PC-9 (cell line): ENCODE measurements around the gene OR51Q1. TPM values are rescaled to one million over a fixed set of nuclear protein-coding genes. Genes with fewer than 3 reads are reported as not detected.

ENCODE experiments used
- BruUV-seq: library from RNA; stranded (reverse); fragments of 400-500 nt; replicated peaks from 2 replicates; lab custom pipeline; 2021; lab: Mats Ljungman, UMichigan
- CTCF ChIA-PET: fragments of 300-600 bp; sonication (Branson Sonifier 250); formaldehyde crosslinking; loops from one replicate; lab custom pipeline; 2022; ENCODE audit warnings: antibody characterized with exemption; lab: Charles Lee
- POLR2A ChIA-PET: fragments of 300-600 bp; sonication (Branson Sonifier 250); formaldehyde crosslinking; loops from one replicate; lab custom pipeline; 2022; ENCODE audit warnings: antibody characterized with exemption; ENCODE audit not compliant: unreplicated experiment; lab: Charles Lee
- DNase-seq, 2 experiments: peaks; one replicate each; pipeline versions ENCODE4 v3.0.0 to v3.0.0-alpha.2; 2015 to 2022; ENCODE audit warnings: mixed read lengths in 1 of 2
- H2AFZ ChIP-seq: fragments of 200-600 bp; sonication (generic); 2 replicates; pipeline ENCODE4 v1.8.1; 2017; ENCODE audit warnings: antibody characterized with exemption
- H3F3A ChIP-seq: fragments of 200-600 bp; sonication (generic); 2 replicates; pipeline ENCODE4 v1.8.1; 2017; ENCODE audit warnings: antibody characterized with exemption, mild to moderate bottlenecking, low read depth; ENCODE audit not compliant: insufficient read depth
- H3K27ac ChIP-seq: fragments of 200-600 bp; sonication (generic); 2 replicates; pipeline ENCODE4 v1.6.1; 2016; ENCODE audit warnings: mixed run types
- H3K27me3 ChIP-seq: fragments of 200-600 bp; sonication (generic); 2 replicates; pipeline ENCODE4 v1.6.1; 2016; ENCODE audit warnings: low read depth, mixed run types; ENCODE audit not compliant: insufficient read depth
- H3K36me3 ChIP-seq: fragments of 200-600 bp; sonication (generic); 2 replicates; pipeline ENCODE4 v1.6.1; 2016; ENCODE audit warnings: low read depth, mixed run types
- H3K4me1 ChIP-seq: fragments of 200-600 bp; sonication (generic); replicated peaks from 2 replicates; pipeline ENCODE4 v1.6.1; 2016; ENCODE audit warnings: mixed run types; ENCODE audit not compliant: insufficient read depth
- H3K4me2 ChIP-seq: fragments of 200-600 bp; sonication (generic); 2 replicates; pipeline ENCODE4 v1.6.1; 2017; ENCODE audit warnings: mixed run types
- H3K4me3 ChIP-seq: fragments of 200-600 bp; sonication (generic); 2 replicates; pipeline ENCODE4 v1.6.1; 2016; ENCODE audit warnings: mixed run types
- H3K79me2 ChIP-seq: fragments of 200-600 bp; sonication (generic); 2 replicates; pipeline ENCODE4 v1.6.1; 2017; ENCODE audit warnings: low read depth, mixed run types
- H3K9me2 ChIP-seq: fragments of 200-600 bp; sonication (generic); 2 replicates; pipeline ENCODE4 v1.8.1; 2017; ENCODE audit warnings: mild to moderate bottlenecking; ENCODE audit not compliant: insufficient read depth
- H3K9me3 ChIP-seq: fragments of 200-600 bp; sonication (generic); 2 replicates; pipeline ENCODE4 v1.8.1; 2016; ENCODE audit warnings: low read depth; ENCODE audit not compliant: insufficient read depth
- H4K20me1 ChIP-seq: fragments of 200-600 bp; sonication (generic); 2 replicates; pipeline ENCODE4 v1.8.1; 2017; ENCODE audit not compliant: insufficient read depth
- EZH2 ChIP-seq: fragments of 200-600 bp; sonication (generic); IDR thresholded peaks from 2 replicates; pipeline ENCODE4 v1.8.0; 2017; ENCODE audit warnings: antibody characterized with exemption, low read depth
- intact Hi-C: fragments of 100-400 bp; cut with micrococcal nuclease; formaldehyde crosslinking; loops from one replicate; pipeline ENCODE4 v1.10.0; 2022; ENCODE audit not compliant: unreplicated experiment
- total RNA-seq: library from RNA; stranded (reverse); gene quantifications from 2 replicates; pipeline ENCODE4 v1.2.3, GENCODE V29; 2021
- TF ChIP-seq, protein P1 (sequence below): fragments of 200-600 bp; sonication (generic); conservative IDR thresholded peaks from 2 replicates; pipeline ENCODE4 v1.6.1; 2017; ENCODE audit warnings: mixed run types, antibody characterized with exemption, mild to moderate bottlenecking, moderate library complexity

OR51Q1 gene
- total RNA-seq, 1 experiment from 2014 or later = not detected

DNA sequence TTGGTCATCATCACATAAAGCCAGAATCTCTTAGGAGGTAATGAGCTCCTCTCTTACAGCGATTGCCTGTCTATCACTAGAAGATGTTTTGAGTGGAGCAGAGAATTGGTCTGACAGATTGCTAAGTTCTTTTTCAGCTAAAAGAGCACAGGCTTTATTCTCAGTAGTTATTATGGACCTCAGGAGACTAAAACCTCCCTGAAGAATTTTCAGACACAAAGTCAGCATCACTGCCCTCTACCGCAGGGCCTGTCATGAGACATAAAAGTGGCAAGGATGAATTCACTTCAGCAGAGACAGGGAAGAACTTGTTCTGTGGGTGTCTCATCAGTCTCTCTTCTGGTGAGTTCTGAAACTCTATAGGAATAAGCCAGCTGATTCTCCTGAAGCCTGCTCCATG lies 27.1 kb downstream of the OR51Q1 start, which contains the start of gene OR51I2:
TSS of gene OR51I2 (plus strand) at position 301 of the 400 bp plus-strand sequence. CDS start 4,166 bp downstream, outside the sequence.
- ChIA-PET CTCF (no interaction called here), POLR2A (no interaction called here)
- no peak within 1 kb of the TSS for H3K27ac ChIP-seq
- BruUV-seq = no TSS peak
- H3F3A ChIP-seq = no peaks in the 10 kb centered on the region
- H4K20me1 ChIP-seq = no peaks in the 10 kb centered on the region
- no peak within 1 kb of the TSS for H3K4me2 ChIP-seq
- no peak for DNase-seq
- no peaks in the 10 kb centered on the region for H3K79me2 ChIP-seq
- no peak within 1 kb of the TSS for H2AFZ ChIP-seq
- H3K36me3 ChIP-seq = no peaks in the 10 kb centered on the region
- no peaks in the 10 kb centered on the region for H3K4me1 ChIP-seq
- intact Hi-C loops = no loop called here
- 0 out of 2 replicates have a peak, but pooled peaks cover 9% of the 10 kb centered on the region for H3K27me3 ChIP-seq
- TF ChIP-seq, protein P1, sequence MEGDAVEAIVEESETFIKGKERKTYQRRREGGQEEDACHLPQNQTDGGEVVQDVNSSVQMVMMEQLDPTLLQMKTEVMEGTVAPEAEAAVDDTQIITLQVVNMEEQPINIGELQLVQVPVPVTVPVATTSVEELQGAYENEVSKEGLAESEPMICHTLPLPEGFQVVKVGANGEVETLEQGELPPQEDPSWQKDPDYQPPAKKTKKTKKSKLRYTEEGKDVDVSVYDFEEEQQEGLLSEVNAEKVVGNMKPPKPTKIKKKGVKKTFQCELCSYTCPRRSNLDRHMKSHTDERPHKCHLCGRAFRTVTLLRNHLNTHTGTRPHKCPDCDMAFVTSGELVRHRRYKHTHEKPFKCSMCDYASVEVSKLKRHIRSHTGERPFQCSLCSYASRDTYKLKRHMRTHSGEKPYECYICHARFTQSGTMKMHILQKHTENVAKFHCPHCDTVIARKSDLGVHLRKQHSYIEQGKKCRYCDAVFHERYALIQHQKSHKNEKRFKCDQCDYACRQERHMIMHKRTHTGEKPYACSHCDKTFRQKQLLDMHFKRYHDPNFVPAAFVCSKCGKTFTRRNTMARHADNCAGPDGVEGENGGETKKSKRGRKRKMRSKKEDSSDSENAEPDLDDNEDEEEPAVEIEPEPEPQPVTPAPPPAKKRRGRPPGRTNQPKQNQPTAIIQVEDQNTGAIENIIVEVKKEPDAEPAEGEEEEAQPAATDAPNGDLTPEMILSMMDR = no peak
- no peak for TF ChIP-seq EZH2
- H3K9me3 ChIP-seq = no peaks in the 10 kb centered on the region
- H3K9me2 ChIP-seq = no peaks in the 10 kb centered on the region
- no peak within 1 kb of the TSS for H3K4me3 ChIP-seq

DNA sequence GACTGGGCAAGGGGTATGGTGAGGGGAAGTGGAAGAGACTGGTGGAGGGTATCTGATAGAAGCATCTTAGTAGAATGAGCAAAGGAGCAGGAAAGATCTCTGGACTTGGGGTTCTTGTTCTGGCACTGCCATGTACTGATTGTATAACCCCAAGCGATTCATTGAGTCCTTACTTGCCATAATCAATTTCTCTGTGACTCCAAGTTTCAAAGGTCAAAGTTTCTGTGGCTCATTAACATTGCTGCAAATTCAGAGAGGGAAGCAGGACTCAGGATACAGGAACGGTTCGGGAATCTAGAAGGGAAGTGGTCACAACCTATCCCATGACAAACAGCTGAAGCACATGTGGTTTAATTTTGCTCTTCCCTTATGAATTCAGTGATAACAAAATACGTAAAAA lies 27.5 kb downstream of the OR51Q1 start:
- Histone ChIP-seq H3K27ac (no peak overlapping the region), H3K9me3 (no peaks in the 10 kb centered on the region), H3K36me3 (no peaks in the 10 kb centered on the region), H3K27me3 (0 out of 2 replicates have a peak, but pooled peaks cover 9% of the 10 kb centered on the region), H3K79me2 (no peaks in the 10 kb centered on the region), H3K9me2 (no peaks in the 10 kb centered on the region), H3K4me3 (no peak overlapping the region), H3K4me2 (no peak overlapping the region), H4K20me1 (no peaks in the 10 kb centered on the region), H3F3A (no peaks in the 10 kb centered on the region), H2AFZ (no peak overlapping the region), H3K4me1 (no peaks in the 10 kb centered on the region)
- no TSS peak for BruUV-seq
- CTCF ChIA-PET = no interaction called here
- POLR2A ChIA-PET = no interaction called here
- DNase-seq = no peak
- intact Hi-C loops = no loop called here
- TF ChIP-seq, protein P1 = no peak
- no peak for TF ChIP-seq EZH2

DNA sequence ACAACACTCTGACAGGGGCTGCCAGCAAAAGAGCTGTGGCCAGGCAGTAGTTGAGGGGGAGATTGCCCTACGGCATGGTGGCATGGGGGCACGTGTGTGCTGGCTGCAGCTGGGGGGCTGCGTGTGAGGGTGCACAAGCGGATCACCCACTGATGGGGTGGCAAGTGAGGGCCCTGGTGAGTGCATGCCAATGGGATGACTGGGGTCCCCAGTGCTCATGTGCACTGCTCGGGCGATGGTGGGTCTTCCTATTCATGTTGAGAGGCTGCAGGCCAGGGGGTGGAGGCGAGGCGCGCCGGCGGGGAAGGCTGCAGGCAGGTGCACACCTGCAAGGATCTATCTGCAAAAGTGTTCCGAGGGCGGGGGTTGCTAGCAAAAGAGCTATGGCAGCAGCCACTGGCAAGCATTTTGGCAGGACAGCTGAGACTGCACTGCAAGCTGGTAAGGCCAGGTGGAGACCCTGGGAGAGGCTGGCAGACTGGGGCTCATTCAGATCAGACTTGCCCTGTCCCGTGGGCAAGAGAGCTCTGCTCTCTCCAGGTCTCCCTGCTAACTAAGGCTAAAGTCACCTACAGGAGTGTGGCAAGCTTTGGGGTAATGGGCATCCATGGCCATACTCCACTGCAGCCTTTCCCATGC lies 39.2 kb downstream of the OR51Q1 start:
- no peak overlapping the region for H3K4me2 ChIP-seq
- CTCF ChIA-PET = no interaction called here
- H3K79me2 ChIP-seq = no peaks in the 10 kb centered on the region
- DNase-seq = no peak
- TF ChIP-seq, protein P1 = no peak
- TF ChIP-seq EZH2 = no peak
- no peaks in the 10 kb centered on the region for H3K36me3 ChIP-seq
- intact Hi-C loops = no loop called here
- no peaks in the 10 kb centered on the region for H3K4me1 ChIP-seq
- H3K9me2 ChIP-seq = no peaks in the 10 kb centered on the region
- H2AFZ ChIP-seq = no peak overlapping the region
- no TSS peak for BruUV-seq
- H3K27me3 ChIP-seq = no peaks in the 10 kb centered on the region
- POLR2A ChIA-PET = no interaction called here
- H4K20me1 ChIP-seq = no peaks in the 10 kb centered on the region
- H3K9me3 ChIP-seq = no peaks in the 10 kb centered on the region
- H3K27ac ChIP-seq = no peak overlapping the region
- H3K4me3 ChIP-seq = no peak overlapping the region
- no peaks in the 10 kb centered on the region for H3F3A ChIP-seq
